Liver (tissue), 9 donors: ENCODE results near the gene TGFBR1. TPM values are rescaled to one million over a fixed set of nuclear protein-coding genes. Genes with fewer than 3 reads are reported as not detected.
A peak's percentile ranks its signal among the peaks of the same experiment; 100 is the strongest.

Experiments used
- DNase-seq: peaks from one replicate; pipeline ENCODE4 v3.0.0-alpha.2; 2017; ENCODE audit warnings: low spot score
- H3K27ac ChIP-seq, 2 donors: one replicate each; pipeline ENCODE4 v1.7.0; 2013; ENCODE audit warnings: inconsistent platforms in 2 of 2, low read length in 2 of 2, control low read depth in 1 of 2, low read depth in 1 of 2, mild to moderate bottlenecking in 1 of 2
- H3K27me3 ChIP-seq, 4 donors: one replicate each; pipeline versions ENCODE4 v1.6.1 to v1.7.0; 2013; ENCODE audit warnings: low read length in 3 of 4, inconsistent platforms in 1 of 4, mild to moderate bottlenecking in 1 of 4, moderate library complexity in 1 of 4; ENCODE audit not compliant: control insufficient read depth in 4 of 4, insufficient read depth in 4 of 4
- H3K36me3 ChIP-seq, 4 donors: one replicate each; pipeline versions ENCODE4 v1.6.1 to v1.7.0; 2013; ENCODE audit warnings: low read length in 3 of 4, mild to moderate bottlenecking in 3 of 4, low read depth in 1 of 4, moderate library complexity in 1 of 4; ENCODE audit not compliant: control insufficient read depth in 4 of 4, insufficient read depth in 3 of 4
- H3K4me1 ChIP-seq, 4 donors: one replicate each; pipeline versions ENCODE4 v1.6.1 to v1.7.0; 2013; ENCODE audit warnings: low read length in 3 of 4, mild to moderate bottlenecking in 3 of 4, moderate library complexity in 1 of 4; ENCODE audit not compliant: control insufficient read depth in 4 of 4, insufficient read depth in 4 of 4
- H3K4me3 ChIP-seq, 3 donors: one replicate each; pipeline versions ENCODE4 v1.6.1 to v1.7.0; 2013; ENCODE audit warnings: low read length in 3 of 3, control low read depth in 1 of 3, low read depth in 1 of 3, mild to moderate bottlenecking in 1 of 3
- H3K9ac ChIP-seq, 2 donors: one replicate each; pipeline ENCODE4 v1.7.0; 2013; ENCODE audit warnings: low read length in 2 of 2, mild to moderate bottlenecking in 2 of 2, moderate library complexity in 2 of 2, control low read depth in 1 of 2, low read depth in 1 of 2
- H3K9me3 ChIP-seq, 4 donors: one replicate each; pipeline versions ENCODE4 v1.6.1 to v1.7.0; 2013; ENCODE audit warnings: low read length in 3 of 4; ENCODE audit not compliant: control insufficient read depth in 4 of 4
- EGR1 ChIP-seq, 2 donors: IDR thresholded peaks; 2 replicates each; pipeline ENCODE4 v1.6.1; 2016 to 2018; ENCODE audit warnings: antibody characterized with exemption in 2 of 2, low read depth in 2 of 2
- FOXA1 ChIP-seq: IDR thresholded peaks from 2 replicates; pipeline ENCODE4 v1.6.1; 2016; ENCODE audit warnings: antibody characterized with exemption
- FOXA2 ChIP-seq: IDR thresholded peaks from 2 replicates; pipeline ENCODE4 v1.6.1; 2016; ENCODE audit warnings: antibody characterized with exemption
- GABPA ChIP-seq, 2 donors: IDR thresholded peaks in 1 of 2; conservative IDR thresholded peaks in 1 of 2; 2 replicates each; pipeline ENCODE4 v1.6.1; 2016; ENCODE audit warnings: antibody characterized with exemption in 2 of 2, mild to moderate bottlenecking in 1 of 2, moderate library complexity in 1 of 2
- HNF4A ChIP-seq, 2 donors: conservative IDR thresholded peaks; 2 replicates each; pipeline ENCODE4 v1.6.1; 2016; ENCODE audit warnings: antibody characterized with exemption in 2 of 2, mild to moderate bottlenecking in 2 of 2
- JUND ChIP-seq, 2 donors: IDR thresholded peaks; 2 replicates each; pipeline ENCODE4 v1.6.1; 2016; ENCODE audit warnings: antibody characterized with exemption in 2 of 2
- MAX ChIP-seq: IDR thresholded peaks from 2 replicates; pipeline ENCODE4 v1.6.1; 2016; ENCODE audit warnings: antibody characterized with exemption
- NR2F2 ChIP-seq: IDR thresholded peaks from 2 replicates; pipeline ENCODE4 v1.6.1; 2016; ENCODE audit warnings: antibody characterized with exemption
- RAD21 ChIP-seq, 2 donors: IDR thresholded peaks; 2 replicates each; pipeline ENCODE4 v1.6.1; 2016; ENCODE audit warnings: antibody characterized with exemption in 2 of 2, mild to moderate bottlenecking in 2 of 2
- RXRA ChIP-seq, 2 donors: IDR thresholded peaks; 2 replicates each; pipeline ENCODE4 v1.6.1; 2017 to 2018; ENCODE audit warnings: antibody characterized with exemption in 2 of 2, mild to moderate bottlenecking in 1 of 2
- SP1 ChIP-seq: IDR thresholded peaks from 2 replicates; pipeline ENCODE4 v1.6.1; 2018; ENCODE audit warnings: antibody characterized with exemption, mild to moderate bottlenecking
- TAF1 ChIP-seq: conservative IDR thresholded peaks from 2 replicates; pipeline ENCODE4 v1.6.1; 2016; ENCODE audit warnings: antibody characterized with exemption, mild to moderate bottlenecking
- WGBS: extraction: QIAGEN DNeasy Blood & Tissue Kit; methylation state at CpG from one replicate; pipeline ENCODE4 v1.1.7; 2013; 5-methylcytosine and 5-hydroxymethylcytosine counted together
- polyA plus RNA-seq, 2 donors: library from polyadenylated mRNA; stranded (reverse) in 1 of 2; unstranded in 1 of 2; fragments of 200-250 nt in 1 of 2; fragments of >200 nt in 1 of 2; fragmentation: Nextera tagmentation in 1 of 2; extraction: Ambion mirVana in 1 of 2; gene quantifications; one replicate each; pipeline versions ENCODE4 v1.2.1 to v1.2.3, GENCODE V29; 2013 to 2015
- total RNA-seq, 2 donors: library from RNA; depleted of rRNA; stranded (reverse); fragments of >200 nt; gene quantifications; one replicate each; pipeline ENCODE4 v1.2.3, GENCODE V29; 2014
- TF ChIP-seq, protein P1 (sequence below): IDR thresholded peaks from 2 replicates; pipeline ENCODE4 v1.6.1; 2016; ENCODE audit warnings: antibody characterized with exemption
- TF ChIP-seq, protein P2 (sequence below): IDR thresholded peaks from 2 replicates; pipeline ENCODE4 v1.6.1; 2016; ENCODE audit warnings: antibody characterized with exemption, mild to moderate bottlenecking
- donor health status: healthy.
- donor health status: healthy.
- donor health status: healthy.
- donor health status: healthy.
- donor health status: healthy.

TGFBR1 gene
- total RNA-seq, result 10 to 100 TPM; 17.6 to 18.2 TPM
- polyA plus RNA-seq, result 1 to 10 TPM; 3.1 to 4.5 TPM

DNA sequence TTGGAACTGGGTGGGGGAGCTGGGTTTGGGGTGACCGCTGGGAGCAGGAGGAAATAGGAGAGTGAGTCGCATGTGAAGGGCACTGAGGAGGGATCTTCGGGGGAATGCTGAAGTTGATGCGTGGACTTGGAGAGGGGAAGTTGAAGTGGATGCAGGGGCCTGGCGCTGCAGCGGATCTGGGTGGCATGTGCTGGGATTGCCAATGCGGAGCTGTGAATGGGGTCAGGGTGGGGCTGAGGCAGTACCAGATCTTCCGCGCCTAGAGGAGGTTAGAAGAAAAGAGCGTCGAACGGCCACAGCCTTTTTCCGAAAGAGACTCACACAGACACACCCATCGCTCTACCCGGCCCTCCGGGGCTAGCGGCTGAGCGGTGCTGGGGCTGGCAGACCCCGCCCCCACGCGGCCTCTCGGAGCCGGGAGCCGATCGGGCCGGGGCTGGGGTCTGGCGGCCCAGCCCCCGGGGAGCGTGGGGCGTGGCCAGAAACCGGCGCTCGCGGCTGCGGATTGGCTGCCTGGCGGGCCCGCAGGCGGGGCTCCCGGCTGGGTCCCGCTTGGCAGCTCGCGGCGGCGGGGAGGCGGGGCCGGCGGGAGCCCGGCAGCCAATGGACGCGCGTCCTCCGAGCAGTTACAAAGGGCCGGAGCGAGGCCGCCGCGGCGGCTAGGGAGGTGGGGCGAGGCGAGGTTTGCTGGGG, at the start of gene TGFBR1:
Gene TGFBR1 (plus strand): TSS at position 655 of the 693 bp plus-strand sequence. CDS start 93 bp downstream, outside the sequence.
- H3K27ac ChIP-seq, result peak within 1 kb of the TSS; percentile 76 to 79
- peak within 1 kb of the TSS; percentile 73 to 79 for H3K9ac ChIP-seq
- H3K4me3 ChIP-seq, result peak within 1 kb of the TSS; percentile 72 to 98 (median 82)
- no peaks in the 10 kb centered on the region for H3K27me3 ChIP-seq
- no peaks in the 10 kb centered on the region for H3K36me3 ChIP-seq
- H3K4me1 ChIP-seq, result peaks cover 0 to 20% (median 10%) of the 10 kb centered on the region in 4 donors
- peak; percentile 92 for DNase-seq
- no peak for TF ChIP-seq RAD21 (IDR thresholded peaks at IDR 0.05)
- TF ChIP-seq SP1, result no peak
- TF ChIP-seq FOXA2, result no peak
- no peaks in the 10 kb centered on the region for H3K9me3 ChIP-seq
- under 1% methylated on average over 60 of the region's 60 CpGs for WGBS

- 87% methylated on average over 1 of the region's 1 CpG for WGBS
- H3K4me1 ChIP-seq, result no peaks in the 10 kb centered on the region
- no peaks in the 10 kb centered on the region for H3K9me3 ChIP-seq
- peak; percentile 21 to 49 for TF ChIP-seq HNF4A (conservative IDR thresholded peaks at IDR 0.05)
- TF ChIP-seq RXRA (IDR thresholded peaks at IDR 0.05), result peak; percentile 54 to 65
- TF ChIP-seq SP1, result no peak
- no peak for TF ChIP-seq EGR1 (IDR thresholded peaks at IDR 0.05; ENCODE audit: low read depth in 2 of 2)
- no peak for TF ChIP-seq JUND (IDR thresholded peaks at IDR 0.05)
- TF ChIP-seq, protein P1, sequence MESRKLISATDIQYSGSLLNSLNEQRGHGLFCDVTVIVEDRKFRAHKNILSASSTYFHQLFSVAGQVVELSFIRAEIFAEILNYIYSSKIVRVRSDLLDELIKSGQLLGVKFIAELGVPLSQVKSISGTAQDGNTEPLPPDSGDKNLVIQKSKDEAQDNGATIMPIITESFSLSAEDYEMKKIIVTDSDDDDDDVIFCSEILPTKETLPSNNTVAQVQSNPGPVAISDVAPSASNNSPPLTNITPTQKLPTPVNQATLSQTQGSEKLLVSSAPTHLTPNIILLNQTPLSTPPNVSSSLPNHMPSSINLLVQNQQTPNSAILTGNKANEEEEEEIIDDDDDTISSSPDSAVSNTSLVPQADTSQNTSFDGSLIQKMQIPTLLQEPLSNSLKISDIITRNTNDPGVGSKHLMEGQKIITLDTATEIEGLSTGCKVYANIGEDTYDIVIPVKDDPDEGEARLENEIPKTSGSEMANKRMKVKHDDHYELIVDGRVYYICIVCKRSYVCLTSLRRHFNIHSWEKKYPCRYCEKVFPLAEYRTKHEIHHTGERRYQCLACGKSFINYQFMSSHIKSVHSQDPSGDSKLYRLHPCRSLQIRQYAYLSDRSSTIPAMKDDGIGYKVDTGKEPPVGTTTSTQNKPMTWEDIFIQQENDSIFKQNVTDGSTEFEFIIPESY, result no peak
- H3K4me3 ChIP-seq, result no peak overlapping the region
- DNase-seq, result no peak
- H3K27ac ChIP-seq, result no peak overlapping the region
- no peaks in the 10 kb centered on the region for H3K27me3 ChIP-seq
- no peaks in the 10 kb centered on the region for H3K36me3 ChIP-seq
- H3K9ac ChIP-seq, result no peak overlapping the region
Observed at GRCh38 chr9:99055384-99055783, 49.5 kb upstream of the TGFBR1 start.

- Histone ChIP-seq H3K27me3 (no peaks in the 10 kb centered on the region), H3K9ac (no peak overlapping the region), H3K9me3 (no peaks in the 10 kb centered on the region), H3K4me3 (no peak overlapping the region), H3K36me3 (no peaks in the 10 kb centered on the region), H3K4me1 (no peaks in the 10 kb centered on the region), H3K27ac (no peak overlapping the region)
- TF ChIP-seq TAF1 (no peak), FOXA1 (no peak), EGR1 (IDR thresholded peaks at IDR 0.05; ENCODE audit: low read depth in 2 of 2) (no peak), JUND (IDR thresholded peaks at IDR 0.05) (no peak), RAD21 (IDR thresholded peaks at IDR 0.05) (no peak), GABPA (IDR thresholded peaks at IDR 0.05 in 1 of 2, conservative IDR thresholded peaks at IDR 0.05 in 1 of 2) (no peak), MAX (no peak), NR2F2 (no peak)
- TF ChIP-seq, protein P2, sequence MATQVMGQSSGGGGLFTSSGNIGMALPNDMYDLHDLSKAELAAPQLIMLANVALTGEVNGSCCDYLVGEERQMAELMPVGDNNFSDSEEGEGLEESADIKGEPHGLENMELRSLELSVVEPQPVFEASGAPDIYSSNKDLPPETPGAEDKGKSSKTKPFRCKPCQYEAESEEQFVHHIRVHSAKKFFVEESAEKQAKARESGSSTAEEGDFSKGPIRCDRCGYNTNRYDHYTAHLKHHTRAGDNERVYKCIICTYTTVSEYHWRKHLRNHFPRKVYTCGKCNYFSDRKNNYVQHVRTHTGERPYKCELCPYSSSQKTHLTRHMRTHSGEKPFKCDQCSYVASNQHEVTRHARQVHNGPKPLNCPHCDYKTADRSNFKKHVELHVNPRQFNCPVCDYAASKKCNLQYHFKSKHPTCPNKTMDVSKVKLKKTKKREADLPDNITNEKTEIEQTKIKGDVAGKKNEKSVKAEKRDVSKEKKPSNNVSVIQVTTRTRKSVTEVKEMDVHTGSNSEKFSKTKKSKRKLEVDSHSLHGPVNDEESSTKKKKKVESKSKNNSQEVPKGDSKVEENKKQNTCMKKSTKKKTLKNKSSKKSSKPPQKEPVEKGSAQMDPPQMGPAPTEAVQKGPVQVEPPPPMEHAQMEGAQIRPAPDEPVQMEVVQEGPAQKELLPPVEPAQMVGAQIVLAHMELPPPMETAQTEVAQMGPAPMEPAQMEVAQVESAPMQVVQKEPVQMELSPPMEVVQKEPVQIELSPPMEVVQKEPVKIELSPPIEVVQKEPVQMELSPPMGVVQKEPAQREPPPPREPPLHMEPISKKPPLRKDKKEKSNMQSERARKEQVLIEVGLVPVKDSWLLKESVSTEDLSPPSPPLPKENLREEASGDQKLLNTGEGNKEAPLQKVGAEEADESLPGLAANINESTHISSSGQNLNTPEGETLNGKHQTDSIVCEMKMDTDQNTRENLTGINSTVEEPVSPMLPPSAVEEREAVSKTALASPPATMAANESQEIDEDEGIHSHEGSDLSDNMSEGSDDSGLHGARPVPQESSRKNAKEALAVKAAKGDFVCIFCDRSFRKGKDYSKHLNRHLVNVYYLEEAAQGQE, result no peak
- TF ChIP-seq, protein P1, result no peak
- WGBS, result 95% methylated on average over 6 of the region's 6 CpGs
- no peak for DNase-seq
Observed at GRCh38 chr9:99056186-99056585, 48.7 kb upstream of the TGFBR1 start.
